ENCODE results near the gene SDK1. TPM values are rescaled to one million over a fixed set of nuclear protein-coding genes. Genes with fewer than 3 reads are reported as not detected.

Gene SDK1
- total and polyA plus RNA-seq, 10 of the 15 experiments (the other 5 are each of a cell fraction or from before 2014, with no cell fraction given) = 0.14 to 0.33 TPM; not detected in 8

DNA sequence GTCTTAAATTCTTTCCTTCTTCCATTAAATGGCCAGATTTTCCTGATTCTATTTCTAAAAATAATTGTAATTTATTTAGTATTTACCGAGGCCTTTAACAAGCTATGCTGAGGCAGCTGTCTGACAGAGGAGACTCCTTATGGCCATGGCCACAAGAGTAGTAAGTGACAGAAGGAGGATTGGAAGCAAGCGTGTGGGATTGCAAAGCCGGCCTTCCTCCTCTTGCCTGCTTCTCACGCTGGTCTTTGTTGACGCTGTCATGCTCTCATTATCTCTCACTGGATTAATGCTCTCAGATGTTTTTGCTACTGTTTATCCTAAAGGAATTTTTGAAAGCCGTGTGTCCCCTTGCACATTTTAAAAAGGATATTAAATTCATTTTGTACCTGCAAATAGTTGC, 546.3 kb downstream of the SDK1 start:
- POLR2A ChIA-PET = no interaction called here
- no peak overlapping the region for H3K9ac ChIP-seq (ENCODE audit: control insufficient read depth, insufficient read depth, low read length)
- no peak for DNase-seq (ENCODE audit: low read depth, low spot score)
- no peaks in the 10 kb centered on the region for H3K36me3 ChIP-seq (ENCODE audit: control insufficient read depth in 2 of 2, insufficient read depth in 2 of 2, low read length in 1 of 2)
- no peak overlapping the region for H3K4me3 ChIP-seq
- ATAC-seq = no peak
- RAD21 ChIA-PET (ENCODE audit: unreplicated experiment) = no interaction called here
- no TSS peak for BruUV-seq (replicated peaks)
- in situ Hi-C loops (cut with MboI) (no loop called here), intact Hi-C loops (cut with micrococcal nuclease; ENCODE audit: unreplicated experiment) (no loop called here)
- FAIRE-seq = no peak
- no peaks in the 10 kb centered on the region; the same call in 2 of the 3 replicates for H3K9me3 ChIP-seq (replicated peaks; ENCODE audit: control insufficient read depth, insufficient read depth, low read length)
- 52% methylated on average over 6 of the region's 6 CpGs for WGBS (ENCODE audit: insufficient coverage, insufficient replicate concordance, low lambda C conversion rate, missing lambda C conversion rate)
- no peaks in the 10 kb centered on the region for H4K20me1 ChIP-seq (ENCODE audit: control insufficient read depth, insufficient read depth)
- no peak overlapping the region for H3K4me2 ChIP-seq (ENCODE audit: control insufficient read depth, insufficient read depth)
- H3K27me3 ChIP-seq (replicated peaks in 1 of 2; ENCODE audit: control insufficient read depth in 2 of 2, insufficient read depth in 2 of 2, low read length in 1 of 2) = no peaks in the 10 kb centered on the region
- H2AFZ ChIP-seq (ENCODE audit: control insufficient read depth, low read depth, low read length) = no peak overlapping the region
- H3K27ac ChIP-seq (ENCODE audit: control insufficient read depth, insufficient read depth) = no peak overlapping the region
- TF ChIP-seq HCFC1 (IDR thresholded peaks at IDR 0.05; ENCODE audit: low read length) = no peak
- TF ChIP-seq CEBPB (IDR thresholded peaks at IDR 0.05; ENCODE audit: borderline replicate concordance in 1 of 2, low read depth in 2 of 2, low read length in 2 of 2) = no peak
- TF ChIP-seq IRF3 (IDR thresholded peaks at IDR 0.05) = no peak
- SMC1A ChIA-PET (ENCODE audit: uncharacterized antibody, unreplicated experiment) = no interaction called here
- H3K4me1 ChIP-seq (ENCODE audit: control insufficient read depth, insufficient read depth, low read length) = no peaks in the 10 kb centered on the region
- CTCF ChIA-PET = no interaction called here
- H3K79me2 ChIP-seq (ENCODE audit: control insufficient read depth, insufficient read depth, low read length) = no peaks in the 10 kb centered on the region

- SMC1A ChIA-PET (ENCODE audit: uncharacterized antibody, unreplicated experiment) = no interaction called here
- H3K4me2 ChIP-seq (ENCODE audit: control insufficient read depth, insufficient read depth) = no peak overlapping the region
- no peaks in the 10 kb centered on the region for H3K27me3 ChIP-seq (replicated peaks in 1 of 2; ENCODE audit: control insufficient read depth in 2 of 2, insufficient read depth in 2 of 2, low read length in 1 of 2)
- intact Hi-C loops (cut with micrococcal nuclease; ENCODE audit: unreplicated experiment) = no loop called here
- FAIRE-seq (no peak), ATAC-seq (no peak), DNase-seq (ENCODE audit: low read depth, low spot score) (no peak)
- no peak overlapping the region for H2AFZ ChIP-seq (ENCODE audit: control insufficient read depth, low read depth, low read length)
- H3K27ac ChIP-seq (ENCODE audit: control insufficient read depth, insufficient read depth) = no peak overlapping the region
- POLR2A ChIA-PET = no interaction called here
- no TSS peak for BruUV-seq (replicated peaks)
- H3K79me2 ChIP-seq (ENCODE audit: control insufficient read depth, insufficient read depth, low read length) = no peaks in the 10 kb centered on the region
- no peaks in the 10 kb centered on the region for H4K20me1 ChIP-seq (ENCODE audit: control insufficient read depth, insufficient read depth)
- H3K9ac ChIP-seq (ENCODE audit: control insufficient read depth, insufficient read depth, low read length) = no peak overlapping the region
- H3K9me3 ChIP-seq (replicated peaks; ENCODE audit: control insufficient read depth, insufficient read depth, low read length) = no peaks in the 10 kb centered on the region; the same call in 2 of the 3 replicates
- no peaks in the 10 kb centered on the region for H3K4me1 ChIP-seq (ENCODE audit: control insufficient read depth, insufficient read depth, low read length)
- RAD21 ChIA-PET (ENCODE audit: unreplicated experiment) = no interaction called here
- no peak overlapping the region for H3K4me3 ChIP-seq
- in situ Hi-C loops (cut with MboI) = no loop called here
- CTCF ChIA-PET = no interaction called here
- WGBS (ENCODE audit: insufficient coverage, insufficient replicate concordance, low lambda C conversion rate, missing lambda C conversion rate) = 45% methylated on average over 1 of the region's 1 CpG
- no peaks in the 10 kb centered on the region for H3K36me3 ChIP-seq (ENCODE audit: control insufficient read depth in 2 of 2, insufficient read depth in 2 of 2, low read length in 1 of 2)
- TF ChIP-seq MYC (IDR thresholded peaks at IDR 0.05; ENCODE audit: insufficient read depth, insufficient read length, insufficient replicate concordance, low read length, severe bottlenecking) = no peak
- TF ChIP-seq SREBF1 (IDR thresholded peaks at IDR 0.05; ENCODE audit: low read length) = no peak
- TF ChIP-seq WRNIP1 (IDR thresholded peaks at IDR 0.05; ENCODE audit: borderline replicate concordance, low read depth, low read length) = no peak
- no peak for TF ChIP-seq YBX1 (IDR thresholded peaks at IDR 0.05)
- TF ChIP-seq GATAD2B (conservative IDR thresholded peaks at IDR 0.05; ENCODE audit: low read depth) = no peak
- TF ChIP-seq SPI1 (IDR thresholded peaks at IDR 0.05; ENCODE audit: borderline replicate concordance, insufficient read depth, low read depth, low read length) = no peak
- TF ChIP-seq SREBF2 (IDR thresholded peaks at IDR 0.05; ENCODE audit: low read length) = no peak
- TF ChIP-seq MEF2A (IDR thresholded peaks at IDR 0.05; ENCODE audit: insufficient read depth, low read depth, low read length) = no peak
- TF ChIP-seq HDGF (IDR thresholded peaks at IDR 0.05) = no peak
- TF ChIP-seq, protein P1, sequence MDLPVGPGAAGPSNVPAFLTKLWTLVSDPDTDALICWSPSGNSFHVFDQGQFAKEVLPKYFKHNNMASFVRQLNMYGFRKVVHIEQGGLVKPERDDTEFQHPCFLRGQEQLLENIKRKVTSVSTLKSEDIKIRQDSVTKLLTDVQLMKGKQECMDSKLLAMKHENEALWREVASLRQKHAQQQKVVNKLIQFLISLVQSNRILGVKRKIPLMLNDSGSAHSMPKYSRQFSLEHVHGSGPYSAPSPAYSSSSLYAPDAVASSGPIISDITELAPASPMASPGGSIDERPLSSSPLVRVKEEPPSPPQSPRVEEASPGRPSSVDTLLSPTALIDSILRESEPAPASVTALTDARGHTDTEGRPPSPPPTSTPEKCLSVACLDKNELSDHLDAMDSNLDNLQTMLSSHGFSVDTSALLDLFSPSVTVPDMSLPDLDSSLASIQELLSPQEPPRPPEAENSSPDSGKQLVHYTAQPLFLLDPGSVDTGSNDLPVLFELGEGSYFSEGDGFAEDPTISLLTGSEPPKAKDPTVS (IDR thresholded peaks at IDR 0.05; ENCODE audit: low read depth, low read length) = no peak
- TF ChIP-seq, protein P2, sequence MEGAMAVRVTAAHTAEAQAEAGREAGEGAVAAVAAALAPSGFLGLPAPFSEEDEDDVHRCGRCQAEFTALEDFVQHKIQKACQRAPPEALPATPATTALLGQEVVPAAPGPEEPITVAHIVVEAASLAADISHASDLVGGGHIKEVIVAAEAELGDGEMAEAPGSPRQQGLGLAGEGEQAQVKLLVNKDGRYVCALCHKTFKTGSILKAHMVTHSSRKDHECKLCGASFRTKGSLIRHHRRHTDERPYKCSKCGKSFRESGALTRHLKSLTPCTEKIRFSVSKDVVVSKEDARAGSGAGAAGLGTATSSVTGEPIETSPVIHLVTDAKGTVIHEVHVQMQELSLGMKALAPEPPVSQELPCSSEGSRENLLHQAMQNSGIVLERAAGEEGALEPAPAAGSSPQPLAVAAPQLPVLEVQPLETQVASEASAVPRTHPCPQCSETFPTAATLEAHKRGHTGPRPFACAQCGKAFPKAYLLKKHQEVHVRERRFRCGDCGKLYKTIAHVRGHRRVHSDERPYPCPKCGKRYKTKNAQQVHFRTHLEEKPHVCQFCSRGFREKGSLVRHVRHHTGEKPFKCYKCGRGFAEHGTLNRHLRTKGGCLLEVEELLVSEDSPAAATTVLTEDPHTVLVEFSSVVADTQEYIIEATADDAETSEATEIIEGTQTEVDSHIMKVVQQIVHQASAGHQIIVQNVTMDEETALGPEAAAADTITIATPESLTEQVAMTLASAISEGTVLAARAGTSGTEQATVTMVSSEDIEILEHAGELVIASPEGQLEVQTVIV (IDR thresholded peaks at IDR 0.05; ENCODE audit: borderline replicate concordance, partially characterized antibody) = no peak
These were observed 558.4 kb downstream of the SDK1 start for GRCh38 chr7:3859431-3859830.

All from GM12878 (cell line).